Measurements from ENCODE around the gene TIGD2. TPM values are rescaled to one million over a fixed set of nuclear protein-coding genes. Genes with fewer than 3 reads are reported as not detected.

TIGD2 gene
- total RNA-seq, 1 experiment from 2014 or later: 3.6 TPM

DNA sequence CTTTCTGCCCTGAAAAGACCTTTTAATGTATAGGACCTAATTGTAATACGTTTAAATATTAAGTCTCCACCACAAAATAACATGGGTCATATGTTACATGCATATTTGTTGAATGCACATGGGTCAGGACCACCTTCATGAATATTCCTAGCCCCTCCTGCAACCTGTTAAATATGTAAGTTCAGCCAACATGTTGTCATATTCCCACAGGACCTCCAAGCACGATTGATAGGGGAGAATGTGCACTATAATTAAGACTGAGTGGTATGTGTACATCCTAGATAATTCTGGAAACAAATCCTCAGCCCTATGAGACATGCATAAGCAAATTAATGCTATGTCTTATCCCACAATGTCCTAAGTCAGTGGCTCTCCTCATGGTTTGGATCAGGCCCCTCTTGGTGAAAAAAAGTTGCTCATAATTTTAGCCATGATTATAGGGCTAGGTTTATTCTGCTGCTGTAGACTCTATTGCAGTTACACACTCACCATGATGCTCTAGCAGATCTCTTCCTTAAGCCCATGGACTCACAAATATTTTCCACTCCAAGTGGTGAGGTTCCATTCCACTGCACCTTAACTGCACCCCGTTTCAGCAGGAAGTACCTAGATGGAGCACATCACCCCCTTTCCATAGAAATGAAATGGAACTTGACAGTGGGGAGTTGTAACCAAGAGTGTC lies 10.2 kb downstream of the TIGD2 start:
- TF ChIP-seq SIN3A (IDR thresholded peaks at IDR 0.05; ENCODE audit: borderline replicate concordance, insufficient read depth, low read depth, low read length) (no peak), POLR2AphosphoS5 (IDR thresholded peaks at IDR 0.05; ENCODE audit: low read depth, low read length) (no peak), TCF7L2 (IDR thresholded peaks at IDR 0.05; ENCODE audit: low read depth, low read length) (no peak)
- TF ChIP-seq, protein P1, sequence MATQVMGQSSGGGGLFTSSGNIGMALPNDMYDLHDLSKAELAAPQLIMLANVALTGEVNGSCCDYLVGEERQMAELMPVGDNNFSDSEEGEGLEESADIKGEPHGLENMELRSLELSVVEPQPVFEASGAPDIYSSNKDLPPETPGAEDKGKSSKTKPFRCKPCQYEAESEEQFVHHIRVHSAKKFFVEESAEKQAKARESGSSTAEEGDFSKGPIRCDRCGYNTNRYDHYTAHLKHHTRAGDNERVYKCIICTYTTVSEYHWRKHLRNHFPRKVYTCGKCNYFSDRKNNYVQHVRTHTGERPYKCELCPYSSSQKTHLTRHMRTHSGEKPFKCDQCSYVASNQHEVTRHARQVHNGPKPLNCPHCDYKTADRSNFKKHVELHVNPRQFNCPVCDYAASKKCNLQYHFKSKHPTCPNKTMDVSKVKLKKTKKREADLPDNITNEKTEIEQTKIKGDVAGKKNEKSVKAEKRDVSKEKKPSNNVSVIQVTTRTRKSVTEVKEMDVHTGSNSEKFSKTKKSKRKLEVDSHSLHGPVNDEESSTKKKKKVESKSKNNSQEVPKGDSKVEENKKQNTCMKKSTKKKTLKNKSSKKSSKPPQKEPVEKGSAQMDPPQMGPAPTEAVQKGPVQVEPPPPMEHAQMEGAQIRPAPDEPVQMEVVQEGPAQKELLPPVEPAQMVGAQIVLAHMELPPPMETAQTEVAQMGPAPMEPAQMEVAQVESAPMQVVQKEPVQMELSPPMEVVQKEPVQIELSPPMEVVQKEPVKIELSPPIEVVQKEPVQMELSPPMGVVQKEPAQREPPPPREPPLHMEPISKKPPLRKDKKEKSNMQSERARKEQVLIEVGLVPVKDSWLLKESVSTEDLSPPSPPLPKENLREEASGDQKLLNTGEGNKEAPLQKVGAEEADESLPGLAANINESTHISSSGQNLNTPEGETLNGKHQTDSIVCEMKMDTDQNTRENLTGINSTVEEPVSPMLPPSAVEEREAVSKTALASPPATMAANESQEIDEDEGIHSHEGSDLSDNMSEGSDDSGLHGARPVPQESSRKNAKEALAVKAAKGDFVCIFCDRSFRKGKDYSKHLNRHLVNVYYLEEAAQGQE (IDR thresholded peaks at IDR 0.05; ENCODE audit: insufficient read depth in 1 of 2, low read depth in 2 of 2, low read length in 1 of 2): no peak
- TF ChIP-seq, protein P2, sequence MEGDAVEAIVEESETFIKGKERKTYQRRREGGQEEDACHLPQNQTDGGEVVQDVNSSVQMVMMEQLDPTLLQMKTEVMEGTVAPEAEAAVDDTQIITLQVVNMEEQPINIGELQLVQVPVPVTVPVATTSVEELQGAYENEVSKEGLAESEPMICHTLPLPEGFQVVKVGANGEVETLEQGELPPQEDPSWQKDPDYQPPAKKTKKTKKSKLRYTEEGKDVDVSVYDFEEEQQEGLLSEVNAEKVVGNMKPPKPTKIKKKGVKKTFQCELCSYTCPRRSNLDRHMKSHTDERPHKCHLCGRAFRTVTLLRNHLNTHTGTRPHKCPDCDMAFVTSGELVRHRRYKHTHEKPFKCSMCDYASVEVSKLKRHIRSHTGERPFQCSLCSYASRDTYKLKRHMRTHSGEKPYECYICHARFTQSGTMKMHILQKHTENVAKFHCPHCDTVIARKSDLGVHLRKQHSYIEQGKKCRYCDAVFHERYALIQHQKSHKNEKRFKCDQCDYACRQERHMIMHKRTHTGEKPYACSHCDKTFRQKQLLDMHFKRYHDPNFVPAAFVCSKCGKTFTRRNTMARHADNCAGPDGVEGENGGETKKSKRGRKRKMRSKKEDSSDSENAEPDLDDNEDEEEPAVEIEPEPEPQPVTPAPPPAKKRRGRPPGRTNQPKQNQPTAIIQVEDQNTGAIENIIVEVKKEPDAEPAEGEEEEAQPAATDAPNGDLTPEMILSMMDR (IDR thresholded peaks at IDR 0.05): no peak
- BruUV-seq (replicated peaks): no TSS peak
- ATAC-seq (peak; percentile 60; the same call in 1 of the 2 replicates), DNase-seq (ENCODE audit: low read depth, low spot score) (no peak)
- peaks cover 3% of the 10 kb centered on the region; the same call in 1 of the 2 replicates for H3K4me1 ChIP-seq (ENCODE audit: control insufficient read depth, insufficient read depth, low read length)
- intact Hi-C loops (cut with micrococcal nuclease; ENCODE audit: unreplicated experiment): no loop called here
- no peaks in the 10 kb centered on the region for H3K36me3 ChIP-seq (ENCODE audit: control insufficient read depth, insufficient read depth, low read length)
- H3K9me3 ChIP-seq (ENCODE audit: control insufficient read depth, insufficient read depth, low read depth, low read length): no peaks in the 10 kb centered on the region
- ChIA-PET CTCF (no interaction called here), POLR2A (no interaction called here)
- no peak overlapping the region for H3K27ac ChIP-seq (ENCODE audit: low read length)
- H3K4me3 ChIP-seq (ENCODE audit: low read depth in 2 of 2, low read length in 2 of 2): no peak overlapping the region
- H3K27me3 ChIP-seq (ENCODE audit: control insufficient read depth, insufficient read depth, low read length): no peaks in the 10 kb centered on the region
- in situ Hi-C loops (cut with HindIII; ENCODE audit: low pct_unique_long_range_greater_than_20kb, low sequenced_read_pairs): no loop called here

DNA sequence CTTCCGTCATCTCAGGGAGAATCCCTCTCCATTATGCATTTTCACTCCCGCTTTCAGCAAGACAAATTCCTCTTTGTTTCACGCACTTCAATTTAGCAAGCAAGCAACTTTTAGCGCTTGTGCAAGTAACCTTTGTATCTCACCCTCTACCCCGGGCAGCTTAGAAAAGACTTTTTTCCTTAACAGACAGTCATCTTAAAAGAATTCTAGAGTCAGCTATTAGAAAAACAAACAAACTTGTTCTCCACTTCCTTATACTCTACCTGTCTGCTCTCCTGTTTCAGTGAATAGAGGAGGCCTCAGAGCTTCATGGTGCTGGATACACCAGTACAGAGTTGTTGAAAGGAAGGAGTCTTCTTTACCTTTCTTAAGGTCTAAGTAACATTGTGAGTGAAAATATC lies 12.1 kb downstream of the TIGD2 start:
- ATAC-seq: no peak
- Histone ChIP-seq H3K4me3 (ENCODE audit: low read depth in 2 of 2, low read length in 2 of 2) (no peak overlapping the region), H3K4me1 (ENCODE audit: control insufficient read depth, insufficient read depth, low read length) (peaks cover 3% of the 10 kb centered on the region; the same call in 1 of the 2 replicates), H3K9me3 (ENCODE audit: control insufficient read depth, insufficient read depth, low read depth, low read length) (no peaks in the 10 kb centered on the region), H3K36me3 (ENCODE audit: control insufficient read depth, insufficient read depth, low read length) (no peaks in the 10 kb centered on the region), H3K27ac (ENCODE audit: low read length) (no peak overlapping the region), H3K27me3 (ENCODE audit: control insufficient read depth, insufficient read depth, low read length) (no peaks in the 10 kb centered on the region)
- POLR2A ChIA-PET: interaction anchor here (0.6 kb wide), 1 partner anchor 329 kb away, joined by 14 read pairs; no protein-coding TSS in a partner anchor
- CTCF ChIA-PET: no interaction called here
- TF ChIP-seq, protein P2 (IDR thresholded peaks at IDR 0.05): no peak
- TF ChIP-seq TCF7L2 (IDR thresholded peaks at IDR 0.05; ENCODE audit: low read depth, low read length) (no peak), SIN3A (IDR thresholded peaks at IDR 0.05; ENCODE audit: borderline replicate concordance, insufficient read depth, low read depth, low read length) (no peak), POLR2AphosphoS5 (IDR thresholded peaks at IDR 0.05; ENCODE audit: low read depth, low read length) (no peak)
- TF ChIP-seq, protein P1 (IDR thresholded peaks at IDR 0.05; ENCODE audit: insufficient read depth in 1 of 2, low read depth in 2 of 2, low read length in 1 of 2): no peak
- in situ Hi-C loops (cut with HindIII; ENCODE audit: low pct_unique_long_range_greater_than_20kb, low sequenced_read_pairs) (no loop called here), intact Hi-C loops (cut with micrococcal nuclease; ENCODE audit: unreplicated experiment) (no loop called here)
- no TSS peak for BruUV-seq (replicated peaks)
- DNase-seq (ENCODE audit: low read depth, low spot score): no peak
